ENCODE results near the gene AKR1B15. TPM values are rescaled to one million over a fixed set of nuclear protein-coding genes. Genes with fewer than 3 reads are reported as not detected.

AKR1B15 gene
- total and polyA plus RNA-seq, 2 donors (not counting 3 experiments of a cell fraction or from before 2014, with no cell fraction given): not detected

- Histone ChIP-seq H3K4me2 (ENCODE audit: insufficient read depth, low read length) (no peak overlapping the region), H3K9ac (replicated peaks; ENCODE audit: extremely low read depth, insufficient read depth, low read length) (no peak overlapping the region), H3K36me3 (ENCODE audit: control insufficient read depth in 2 of 2, extremely low read depth in 1 of 2, insufficient read depth in 2 of 2, low read length in 2 of 2) (no peaks in the 10 kb centered on the region), H3K27me3 (ENCODE audit: control insufficient read depth in 2 of 2, insufficient read depth in 2 of 2, low read length in 2 of 2) (no peaks in the 10 kb centered on the region), H2AFZ (ENCODE audit: low read depth, low read length) (peak overlapping the region; percentile 4), H3K9me3 (replicated peaks; ENCODE audit: control insufficient read depth, insufficient read depth, low read length) (no peaks in the 10 kb centered on the region), H3K79me2 (ENCODE audit: control insufficient read depth, insufficient read depth, low read length) (no peaks in the 10 kb centered on the region), H3K9me1 (replicated peaks; ENCODE audit: control insufficient read depth, extremely low read depth, insufficient read depth, low read length) (no peaks in the 10 kb centered on the region), H3K4me3 (replicated peaks in 1 of 3; ENCODE audit: insufficient read depth in 1 of 3, low read depth in 1 of 3, low read length in 3 of 3) (no peak overlapping the region), H3K4me1 (ENCODE audit: control insufficient read depth, extremely low read depth, insufficient read depth, low read length) (peaks cover 10% of the 10 kb centered on the region), H3K27ac (ENCODE audit: insufficient read depth, low read depth, low read length) (no peak overlapping the region), H4K20me1 (replicated peaks; ENCODE audit: control insufficient read depth, extremely low read depth, insufficient read depth, low read length) (no peaks in the 10 kb centered on the region)
- TF ChIP-seq MYC (IDR thresholded peaks at IDR 0.05; ENCODE audit: low read depth, low read length) (no peak), FOS (IDR thresholded peaks at IDR 0.05; ENCODE audit: borderline replicate concordance, insufficient read depth, low read length) (no peak), POLR2AphosphoS5 (IDR thresholded peaks at IDR 0.05; ENCODE audit: insufficient read depth, low read depth, low read length) (no peak), POLR2A (IDR thresholded peaks at IDR 0.05; ENCODE audit: low read depth, low read length) (no peak), GATA2 (IDR thresholded peaks at IDR 0.05; ENCODE audit: insufficient read depth, insufficient read length, low read depth, low read length) (no peak), JUN (IDR thresholded peaks at IDR 0.05; ENCODE audit: borderline replicate concordance, insufficient read depth, insufficient read length, low read depth) (no peak), CTCF (IDR thresholded peaks at IDR 0.05; ENCODE audit: extremely low read depth in 1 of 2, insufficient read depth in 1 of 2, low read depth in 1 of 2, low read length in 2 of 2) (no peak)
- TF ChIP-seq, protein P1, sequence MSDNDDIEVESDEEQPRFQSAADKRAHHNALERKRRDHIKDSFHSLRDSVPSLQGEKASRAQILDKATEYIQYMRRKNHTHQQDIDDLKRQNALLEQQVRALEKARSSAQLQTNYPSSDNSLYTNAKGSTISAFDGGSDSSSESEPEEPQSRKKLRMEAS (IDR thresholded peaks at IDR 0.05; ENCODE audit: insufficient read depth, insufficient read length): no peak
- DNase-seq (ENCODE audit: low read depth, low spot score) (no peak), FAIRE-seq (no peak)
- dilution Hi-C loops (cut with MboI; ENCODE audit: extremely low pct_ligation_motif_present, low sequenced_read_pairs): no loop called here
- intact Hi-C loops (cut with micrococcal nuclease): no loop called here
- no TSS peak for BruUV-seq (replicated peaks)
- ChIA-PET CTCF (interaction anchor here (1.1 to 2.1 kb wide), 7 partner anchors 9 to 170 kb away, joined by 3 to 14 read pairs (median 5); no protein-coding TSS in a partner anchor), POLR2A (no interaction called here)
These were observed 54.1 kb downstream of the AKR1B15 start for GRCh38 chr7:134602881-134603451.
